ENCODE measurements around the gene MTX1. TPM values are rescaled to one million over a fixed set of nuclear protein-coding genes. Genes with fewer than 3 reads are reported as not detected.
"Not testable (repeated sequence)": the region's sequence is repeated elsewhere in the genome, so short reads cannot be mapped to it uniquely, and the experiment has no call there.

MTX1 gene
- total RNA-seq, 1 donor from 2014 or later, result 79.3 TPM

DNA sequence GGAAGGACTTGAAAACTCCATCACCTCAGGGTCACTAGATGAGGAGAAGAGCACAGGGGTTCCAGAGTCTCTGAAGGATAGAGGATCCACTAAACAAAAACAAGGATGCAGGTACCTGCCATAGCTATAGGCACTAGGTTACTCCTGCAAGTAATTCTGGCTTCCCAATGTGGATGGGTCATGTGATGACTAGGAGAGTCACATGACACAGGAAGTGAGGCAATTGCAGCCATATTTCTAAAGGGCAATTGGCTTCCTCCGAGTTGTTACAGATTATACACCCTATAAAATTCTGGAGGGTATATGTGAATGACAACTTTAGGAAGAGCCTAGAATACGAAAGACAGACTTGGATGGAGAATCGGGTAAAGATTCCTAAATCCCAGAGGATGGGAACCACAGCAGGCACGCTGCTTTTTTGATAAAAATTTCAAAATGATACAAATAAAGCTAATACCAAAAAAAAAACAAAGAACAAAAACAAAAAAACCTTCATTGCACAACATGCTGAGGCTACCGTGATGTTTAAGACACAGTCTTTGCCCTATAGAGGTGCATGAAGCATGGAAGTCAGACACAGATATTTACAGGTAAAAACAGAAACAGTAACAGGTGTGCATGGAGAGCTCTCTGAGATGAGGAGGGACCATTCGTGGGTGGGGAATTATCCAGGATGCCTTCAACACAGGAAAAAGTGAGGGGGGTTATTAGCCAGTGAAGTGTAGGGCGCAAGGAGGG, 10.5 kb downstream of the MTX1 start:
- Histone ChIP-seq H3K36me3 (ENCODE audit: control insufficient read depth, insufficient read depth, low read length) (no peaks in the 10 kb centered on the region), H3K4me3 (ENCODE audit: low read depth, low read length) (no peak overlapping the region), H3K27me3 (ENCODE audit: control insufficient read depth, insufficient read depth, low read length) (no peaks in the 10 kb centered on the region)
- TF ChIP-seq, protein P1, sequence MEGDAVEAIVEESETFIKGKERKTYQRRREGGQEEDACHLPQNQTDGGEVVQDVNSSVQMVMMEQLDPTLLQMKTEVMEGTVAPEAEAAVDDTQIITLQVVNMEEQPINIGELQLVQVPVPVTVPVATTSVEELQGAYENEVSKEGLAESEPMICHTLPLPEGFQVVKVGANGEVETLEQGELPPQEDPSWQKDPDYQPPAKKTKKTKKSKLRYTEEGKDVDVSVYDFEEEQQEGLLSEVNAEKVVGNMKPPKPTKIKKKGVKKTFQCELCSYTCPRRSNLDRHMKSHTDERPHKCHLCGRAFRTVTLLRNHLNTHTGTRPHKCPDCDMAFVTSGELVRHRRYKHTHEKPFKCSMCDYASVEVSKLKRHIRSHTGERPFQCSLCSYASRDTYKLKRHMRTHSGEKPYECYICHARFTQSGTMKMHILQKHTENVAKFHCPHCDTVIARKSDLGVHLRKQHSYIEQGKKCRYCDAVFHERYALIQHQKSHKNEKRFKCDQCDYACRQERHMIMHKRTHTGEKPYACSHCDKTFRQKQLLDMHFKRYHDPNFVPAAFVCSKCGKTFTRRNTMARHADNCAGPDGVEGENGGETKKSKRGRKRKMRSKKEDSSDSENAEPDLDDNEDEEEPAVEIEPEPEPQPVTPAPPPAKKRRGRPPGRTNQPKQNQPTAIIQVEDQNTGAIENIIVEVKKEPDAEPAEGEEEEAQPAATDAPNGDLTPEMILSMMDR (IDR thresholded peaks at IDR 0.05; ENCODE audit: insufficient read depth, low read length, poor library complexity, severe bottlenecking), result no peak
- DNase-seq (ENCODE audit: low read depth), result no peak

DNA sequence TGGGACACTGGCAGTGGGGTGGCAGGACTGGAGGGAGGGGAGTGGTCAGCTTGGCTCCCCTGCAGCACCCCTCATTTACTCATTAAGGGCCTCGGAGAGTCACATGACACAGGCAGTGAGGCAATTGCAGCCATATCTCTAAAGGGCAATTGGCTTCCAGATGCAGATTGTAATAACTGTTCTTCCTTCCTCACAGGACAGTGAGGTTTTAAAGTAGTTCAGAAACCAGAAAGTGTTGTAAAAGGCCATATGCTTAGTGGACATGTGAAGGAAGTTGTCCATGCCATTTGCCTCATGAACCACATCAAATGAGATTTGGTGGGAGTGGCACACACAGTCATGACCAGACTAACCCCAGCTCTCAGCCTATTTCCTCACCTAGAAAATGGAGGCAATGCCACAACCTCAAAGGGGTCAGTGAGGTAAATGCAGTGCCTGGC, 11.1 kb downstream of the MTX1 start:
- Histone ChIP-seq H3K36me3 (ENCODE audit: control insufficient read depth, insufficient read depth, low read length) (no peaks in the 10 kb centered on the region), H3K27me3 (ENCODE audit: control insufficient read depth, insufficient read depth, low read length) (no peaks in the 10 kb centered on the region), H3K4me3 (ENCODE audit: low read depth, low read length) (no peak overlapping the region)
- TF ChIP-seq, protein P1 (IDR thresholded peaks at IDR 0.05; ENCODE audit: insufficient read depth, low read length, poor library complexity, severe bottlenecking), result no peak
- DNase-seq (ENCODE audit: low read depth), result no peak

- not testable (repeated sequence) for DNase-seq (ENCODE audit: low read depth); H3K27me3 ChIP-seq (ENCODE audit: control insufficient read depth, insufficient read depth, low read length); H3K4me3 ChIP-seq (ENCODE audit: low read depth, low read length); H3K36me3 ChIP-seq (ENCODE audit: control insufficient read depth, insufficient read depth, low read length)
These were observed 11.9 kb downstream of the MTX1 start for GRCh38 chr1:155220211-155220965.

DNA sequence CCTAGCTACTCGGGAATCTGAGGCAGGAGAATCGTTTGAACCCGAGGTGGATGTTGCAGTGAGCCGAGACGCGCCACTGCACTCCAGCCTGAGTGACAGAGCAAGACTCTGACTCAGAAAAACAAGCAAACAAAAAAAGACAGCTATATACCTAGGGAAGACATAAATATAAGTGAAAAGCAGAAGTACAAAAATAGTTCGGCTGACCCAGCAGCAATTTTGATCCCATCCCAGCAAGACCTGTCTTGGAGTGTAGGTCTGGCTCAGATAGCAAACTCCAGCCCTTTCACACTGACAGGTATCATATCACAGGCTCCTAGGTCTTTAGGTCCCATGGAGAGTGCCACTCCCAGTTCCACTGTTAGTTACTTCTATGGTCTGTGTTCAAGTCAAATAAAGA, 14.6 kb downstream of the MTX1 start:
- Histone ChIP-seq H3K4me3 (ENCODE audit: low read depth, low read length) (no peak overlapping the region), H3K36me3 (ENCODE audit: control insufficient read depth, insufficient read depth, low read length) (no peaks in the 10 kb centered on the region), H3K27me3 (ENCODE audit: control insufficient read depth, insufficient read depth, low read length) (no peaks in the 10 kb centered on the region)
- TF ChIP-seq, protein P1 (IDR thresholded peaks at IDR 0.05; ENCODE audit: insufficient read depth, low read length, poor library complexity, severe bottlenecking), result no peak
- no peak for DNase-seq (ENCODE audit: low read depth)

DNA sequence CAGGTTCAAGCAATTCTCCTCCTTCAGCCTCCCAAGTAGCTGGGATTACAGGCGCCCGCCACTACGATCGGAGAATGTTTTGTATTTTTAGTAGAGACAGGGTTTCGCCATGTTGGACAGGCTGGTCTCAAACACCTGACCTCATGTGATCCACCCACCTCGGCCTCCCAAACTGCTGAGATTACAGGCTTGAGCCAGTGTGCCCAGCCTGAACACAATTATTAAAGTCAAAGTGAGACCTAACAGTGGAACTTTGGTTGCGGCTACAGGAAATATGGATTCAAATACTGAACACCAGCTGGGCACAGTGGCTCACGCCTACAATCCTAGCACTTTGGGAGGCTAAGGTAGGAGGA, 16.9 kb downstream of the MTX1 start:
- not testable (repeated sequence) for DNase-seq (ENCODE audit: low read depth); H3K36me3 ChIP-seq (ENCODE audit: control insufficient read depth, insufficient read depth, low read length); H3K27me3 ChIP-seq (ENCODE audit: control insufficient read depth, insufficient read depth, low read length); H3K4me3 ChIP-seq (ENCODE audit: low read depth, low read length)

- H3K4me3 ChIP-seq (ENCODE audit: low read depth, low read length), result peak overlapping the region; percentile 59
- TF ChIP-seq, protein P1 (IDR thresholded peaks at IDR 0.05; ENCODE audit: insufficient read depth, low read length, poor library complexity, severe bottlenecking), result peak; percentile 77
- H3K36me3 ChIP-seq (ENCODE audit: control insufficient read depth, insufficient read depth, low read length), result no peaks in the 10 kb centered on the region
- DNase-seq (ENCODE audit: low read depth), result no peak
- no peaks in the 10 kb centered on the region for H3K27me3 ChIP-seq (ENCODE audit: control insufficient read depth, insufficient read depth, low read length)
These were observed 17.9 kb downstream of the MTX1 start for GRCh38 chr1:155226188-155226909.

Measured in kidney epithelial cell (primary cell).